CD4-positive, alpha-beta T cell treated with Interferon gamma for 1 hour (primary cell): ENCODE measurements around the gene RNF126.
A peak's percentile ranks its signal among the peaks of the same experiment; 100 is the strongest.
"Not testable (repeated sequence)": the region's sequence is repeated elsewhere in the genome, so short reads cannot be mapped to it uniquely, and the experiment has no call there.

Experiments used
- DNase-seq: peaks from one replicate; pipeline ENCODE4 v3.0.0-alpha.2; 2020

The RNF126 gene

GRCh38 chr19:662962-663681, at the start of gene RNF126:
TSS of gene RNF126 (minus strand) at chr19:663214. CDS start at chr19:663121, 93 bp downstream.
- peak; percentile 91 for DNase-seq

- no peak for DNase-seq
Measured at GRCh38 chr19:711254-711653, 48.2 kb upstream of the RNF126 start.

GRCh38 chr19:710767-711166, 47.8 kb upstream of the RNF126 start:
- no peak for DNase-seq

GRCh38 chr19:709965-710571, 47.1 kb upstream of the RNF126 start:
- no peak for DNase-seq

GRCh38 chr19:709196-709964, 46.4 kb upstream of the RNF126 start:
- DNase-seq, result no peak

- no peak for DNase-seq
Measured at GRCh38 chr19:708154-709143, 45.4 kb upstream of the RNF126 start, which contains the start of gene PALM. TSS of gene PALM (plus strand) at chr19:708935. CDS start at chr19:709147, 212 bp downstream.

GRCh38 chr19:704447-704741, 41.4 kb upstream of the RNF126 start:
- no peak for DNase-seq

- DNase-seq, result peak; percentile 77
Measured at GRCh38 chr19:703651-704446, 40.8 kb upstream of the RNF126 start.

- DNase-seq, result no peak
Measured at GRCh38 chr19:703329-703650, 40.3 kb upstream of the RNF126 start.

- not testable (repeated sequence) for DNase-seq
Measured at GRCh38 chr19:702847-703246, 39.8 kb upstream of the RNF126 start.

GRCh38 chr19:699885-700284, 36.9 kb upstream of the RNF126 start:
- peak; percentile 13 for DNase-seq

- not testable (repeated sequence) for DNase-seq
Measured at GRCh38 chr19:698529-698928, 35.5 kb upstream of the RNF126 start.

- no peak for DNase-seq
Measured at GRCh38 chr19:695352-695949, 32.4 kb upstream of the RNF126 start, which contains the start of gene PRSS57. TSS of gene PRSS57 (minus strand) at chr19:695452. CDS start at chr19:695430, 22 bp downstream.

- DNase-seq, result no peak
Measured at GRCh38 chr19:694481-695351, 31.7 kb upstream of the RNF126 start.

- DNase-seq, result no peak
Measured at GRCh38 chr19:690203-690602, 27.2 kb upstream of the RNF126 start.

- no peak for DNase-seq
Measured at GRCh38 chr19:688992-689391, 26.0 kb upstream of the RNF126 start.

- DNase-seq, result no peak
Measured at GRCh38 chr19:688214-688613, 25.2 kb upstream of the RNF126 start.

GRCh38 chr19:687569-688166, 24.7 kb upstream of the RNF126 start:
- no peak for DNase-seq

GRCh38 chr19:686589-687297, 23.7 kb upstream of the RNF126 start:
- DNase-seq, result no peak
